HG03442 (cell line): ENCODE results near the gene WFS1.

Source experiments
- ATAC-seq: cut with Tn5 transposase; IDR thresholded peaks from one replicate; pipeline ENCODE4 v1.9.1; 2021; ENCODE audit warnings: mild to moderate bottlenecking, moderate library complexity; ENCODE audit not compliant: unreplicated experiment

WFS1 gene

GRCh38 chr4:6322067-6322760 lies 52.6 kb downstream of the WFS1 start:
- ATAC-seq = no peak

GRCh38 chr4:6322761-6323566 lies 53.3 kb downstream of the WFS1 start:
- no peak for ATAC-seq

- ATAC-seq = no peak
These were observed 54.9 kb downstream of the WFS1 start for GRCh38 chr4:6324461-6324998.

DNA sequence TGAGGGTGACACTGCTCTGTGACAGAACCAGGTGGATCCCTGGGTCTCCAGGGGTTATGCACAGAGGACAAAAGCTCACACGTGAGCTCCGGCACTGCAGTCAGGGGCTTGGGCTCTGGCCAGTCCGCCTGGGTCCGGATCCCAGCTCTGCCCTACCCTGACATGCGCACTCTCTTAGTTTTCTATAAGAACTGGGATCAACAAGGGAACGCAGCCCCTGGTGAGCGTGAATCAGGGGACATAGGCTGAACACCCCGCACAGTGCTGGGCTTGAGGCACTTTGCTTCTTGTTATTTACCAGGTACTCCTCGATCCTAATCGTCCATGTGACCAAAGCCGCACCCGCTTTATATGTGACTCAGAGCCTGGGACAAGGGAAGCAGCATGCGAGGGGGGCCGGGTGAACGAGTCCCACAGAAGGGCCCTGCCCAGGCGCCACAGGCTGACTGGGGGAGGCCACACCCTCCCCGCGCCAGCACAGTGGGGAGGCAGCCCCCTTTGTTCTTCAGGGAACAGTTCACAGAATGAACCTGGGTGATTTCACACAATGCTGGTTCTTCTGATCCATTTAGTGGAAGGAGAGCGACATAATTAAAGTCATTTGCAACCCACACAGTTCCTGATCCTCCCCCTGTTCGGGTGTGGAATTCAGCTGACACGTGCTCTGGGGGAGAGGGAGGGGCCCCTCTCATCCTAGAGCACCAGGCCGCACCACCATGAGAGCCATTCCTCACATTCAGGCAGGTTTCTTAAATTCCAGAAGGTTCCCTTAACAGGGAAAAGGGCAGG lies 55.5 kb downstream of the WFS1 start:
- no peak for ATAC-seq

DNA sequence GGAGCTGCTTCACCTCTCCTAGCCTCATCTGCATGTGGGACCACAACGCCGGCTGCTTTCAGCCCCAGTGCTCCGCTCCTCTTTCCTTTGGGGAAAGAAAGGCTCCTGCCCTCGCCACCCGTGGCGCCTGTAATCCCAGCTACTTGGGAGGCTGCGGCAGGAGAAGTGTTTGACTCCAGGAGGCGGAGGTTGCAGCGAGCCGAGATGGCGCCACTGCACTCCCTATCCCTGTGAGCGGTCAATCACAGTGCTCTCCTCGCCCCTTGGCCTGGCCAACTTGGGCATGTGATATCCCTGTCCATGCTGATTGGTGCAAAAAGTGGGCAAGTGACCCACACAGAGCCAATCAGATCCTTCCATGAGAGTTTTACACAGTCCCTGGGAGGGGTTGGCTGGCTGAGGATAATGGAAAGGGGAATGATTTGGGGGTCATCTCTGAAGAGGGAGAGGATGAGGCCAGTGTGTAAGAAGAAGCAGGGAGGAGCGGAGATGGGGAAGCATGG lies 56.2 kb downstream of the WFS1 start:
- no peak for ATAC-seq

DNA sequence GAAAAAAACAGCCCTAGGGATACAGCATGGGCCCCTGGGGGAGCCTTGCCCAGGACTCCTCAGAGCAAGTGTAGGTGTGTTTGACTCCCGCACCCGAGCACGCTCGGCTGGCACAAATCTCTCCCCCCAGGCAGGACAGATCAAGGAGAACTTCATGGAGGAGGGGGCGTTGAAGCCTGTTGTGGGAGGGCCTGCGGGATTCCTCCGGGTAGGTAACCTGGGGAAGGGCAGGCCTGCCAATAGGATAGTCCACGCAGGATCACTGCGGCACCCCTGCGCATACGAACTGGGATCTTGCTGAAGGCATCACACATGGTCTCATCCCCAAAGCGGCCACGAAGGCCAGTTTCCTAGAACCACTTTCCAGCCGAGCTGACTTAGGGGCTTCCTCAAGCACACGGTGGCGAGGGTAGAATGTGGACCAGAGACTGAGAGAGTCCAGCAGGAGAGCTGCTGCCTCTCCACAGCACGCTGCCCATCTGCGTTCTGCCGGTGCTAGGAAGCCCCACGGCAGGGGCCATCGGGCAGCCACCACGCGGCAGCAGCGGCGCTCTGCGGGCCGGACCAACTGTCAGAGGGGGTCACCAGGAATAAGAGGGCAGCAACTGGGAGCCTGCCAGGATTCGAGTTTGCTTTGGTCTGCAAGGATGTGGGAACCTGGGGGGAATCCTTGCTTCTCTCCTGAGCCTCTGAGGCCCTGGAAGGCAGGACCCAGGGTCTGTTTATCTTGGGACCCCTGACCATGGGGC lies 56.8 kb downstream of the WFS1 start:
- ATAC-seq = no peak

GRCh38 chr4:6327220-6327917 lies 57.7 kb downstream of the WFS1 start:
- peak; percentile 57 for ATAC-seq

DNA sequence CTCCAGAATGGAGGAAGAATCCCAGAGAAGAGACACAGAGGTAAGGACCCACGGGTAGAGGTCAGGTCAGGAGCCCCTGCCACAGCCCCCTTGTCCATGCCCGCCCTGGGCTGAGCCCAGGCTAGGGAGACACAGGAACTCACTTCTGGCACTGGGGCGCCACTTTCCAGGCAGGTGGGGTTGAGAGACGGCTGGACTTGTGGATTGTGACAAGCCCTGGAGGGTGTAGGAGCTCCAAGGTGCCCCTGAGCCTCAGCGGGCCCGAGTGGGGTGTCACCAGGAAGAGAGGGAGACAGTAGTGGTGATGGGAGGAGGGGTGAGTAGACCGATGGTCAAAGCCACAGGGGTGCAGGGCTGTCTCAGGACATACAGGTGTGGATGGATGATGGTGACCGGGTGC lies 58.9 kb downstream of the WFS1 start:
- no peak for ATAC-seq

DNA sequence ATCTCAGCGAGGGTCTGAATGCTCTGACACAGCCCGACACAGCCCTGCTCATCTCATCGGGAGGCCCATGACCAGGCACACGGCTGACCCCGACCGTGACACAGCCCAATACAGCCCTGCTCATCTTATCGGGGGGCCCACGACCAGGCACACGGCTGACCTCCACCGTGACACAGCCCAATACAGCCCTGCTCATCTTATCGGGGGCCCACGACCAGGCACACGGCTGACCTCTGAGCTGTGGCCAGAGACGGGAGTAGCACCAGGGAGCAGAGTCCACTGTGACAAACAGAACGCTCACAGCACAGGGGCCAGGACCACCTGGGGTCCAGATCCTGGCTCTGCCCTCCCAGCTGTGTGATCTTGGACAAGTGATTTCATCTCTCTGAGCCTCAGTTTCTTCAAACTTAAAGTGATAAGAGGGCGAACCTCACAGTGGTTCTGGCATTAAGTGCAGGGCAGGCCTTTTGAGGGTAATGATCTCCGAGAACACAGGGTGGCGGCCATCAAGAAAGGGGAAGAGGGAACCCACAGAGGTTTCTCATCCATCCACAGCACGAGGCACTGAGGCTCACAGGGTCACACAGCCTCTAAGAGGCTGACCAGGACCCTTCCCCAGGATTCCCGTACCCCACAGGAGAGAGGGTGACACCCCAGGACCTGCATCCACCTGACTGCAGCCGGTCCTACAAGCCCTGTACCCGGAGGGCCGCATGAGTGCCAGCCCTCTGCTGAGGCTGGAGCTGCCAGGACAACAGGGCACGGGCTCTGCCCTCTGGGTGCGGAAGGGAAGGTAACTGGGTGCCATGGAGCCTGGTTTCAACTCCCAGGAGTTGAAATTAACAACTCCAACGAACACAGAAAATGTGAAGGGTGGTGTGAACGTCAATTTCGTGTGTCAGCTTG lies 60.1 kb downstream of the WFS1 start:
- no peak for ATAC-seq

- no peak for ATAC-seq
These were observed 60.7 kb downstream of the WFS1 start for GRCh38 chr4:6330384-6330767.

GRCh38 chr4:6331018-6331417 lies 61.4 kb downstream of the WFS1 start:
- no peak for ATAC-seq

DNA sequence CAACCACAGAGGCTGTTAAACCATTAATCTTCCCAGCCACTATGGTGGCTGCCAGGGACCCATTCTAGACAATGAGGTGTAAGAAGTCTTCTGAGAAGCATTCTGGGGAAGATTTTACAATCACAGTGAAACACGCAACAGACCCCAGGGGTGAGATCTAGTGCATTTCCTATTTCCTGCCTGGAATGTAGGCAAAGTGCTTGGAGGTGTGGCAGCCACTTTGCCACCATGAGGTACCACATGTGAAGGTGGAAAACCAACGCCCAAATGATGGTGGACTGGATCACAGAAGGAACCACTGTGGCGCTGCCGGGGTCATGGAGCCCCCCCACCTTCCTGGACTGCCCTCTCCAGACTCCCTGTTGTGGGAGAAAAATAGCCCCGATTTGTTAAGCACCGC lies 61.8 kb downstream of the WFS1 start:
- no peak for ATAC-seq

- no peak for ATAC-seq
These were observed 62.5 kb downstream of the WFS1 start for GRCh38 chr4:6332042-6332668.

GRCh38 chr4:6332669-6333050 lies 63.0 kb downstream of the WFS1 start:
- no peak for ATAC-seq

DNA sequence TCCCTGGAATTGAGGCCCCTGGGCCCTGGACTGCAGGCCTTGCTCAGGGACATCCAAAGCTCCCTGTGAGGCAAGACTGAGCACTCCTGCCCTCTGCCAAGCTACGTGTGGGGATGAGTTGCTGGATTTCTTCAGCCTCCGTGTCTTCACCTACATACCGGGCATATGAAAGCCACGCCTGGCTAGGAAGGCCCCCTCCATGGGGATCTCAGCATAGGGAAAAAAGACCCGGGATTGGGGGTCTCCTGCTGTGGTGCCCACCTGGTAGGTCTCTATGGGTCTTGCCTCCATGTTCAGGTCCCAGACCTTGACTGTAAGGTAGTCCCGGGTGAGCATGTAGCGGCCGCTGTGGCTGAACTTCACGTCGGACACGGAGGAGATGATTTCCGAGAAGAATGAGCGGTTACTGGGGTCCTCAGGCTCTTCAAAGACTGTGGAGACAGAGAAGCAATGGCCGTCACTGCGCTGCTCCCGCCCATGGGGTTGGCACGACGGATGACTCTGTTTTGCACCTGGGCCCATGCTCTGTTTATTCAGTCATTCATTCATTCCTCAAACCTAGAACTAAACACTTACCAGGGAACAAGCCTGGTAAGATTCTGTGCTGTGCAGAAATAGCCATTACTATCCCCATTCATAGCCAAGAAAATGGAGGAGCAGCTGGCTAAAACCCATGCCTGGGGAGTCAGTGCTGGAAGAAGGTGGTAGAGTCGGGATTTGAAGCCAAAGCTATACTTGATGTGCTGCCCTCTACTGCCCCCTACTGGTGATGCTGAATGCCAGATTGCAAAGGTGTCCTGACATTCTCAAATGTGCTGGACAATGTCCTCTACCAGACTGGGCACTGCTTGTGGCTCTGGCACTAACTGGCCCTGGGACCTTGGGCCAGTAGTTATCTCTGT lies 63.9 kb downstream of the WFS1 start:
- ATAC-seq = no peak

GRCh38 chr4:6334203-6334887 lies 64.7 kb downstream of the WFS1 start:
- ATAC-seq = no peak

DNA sequence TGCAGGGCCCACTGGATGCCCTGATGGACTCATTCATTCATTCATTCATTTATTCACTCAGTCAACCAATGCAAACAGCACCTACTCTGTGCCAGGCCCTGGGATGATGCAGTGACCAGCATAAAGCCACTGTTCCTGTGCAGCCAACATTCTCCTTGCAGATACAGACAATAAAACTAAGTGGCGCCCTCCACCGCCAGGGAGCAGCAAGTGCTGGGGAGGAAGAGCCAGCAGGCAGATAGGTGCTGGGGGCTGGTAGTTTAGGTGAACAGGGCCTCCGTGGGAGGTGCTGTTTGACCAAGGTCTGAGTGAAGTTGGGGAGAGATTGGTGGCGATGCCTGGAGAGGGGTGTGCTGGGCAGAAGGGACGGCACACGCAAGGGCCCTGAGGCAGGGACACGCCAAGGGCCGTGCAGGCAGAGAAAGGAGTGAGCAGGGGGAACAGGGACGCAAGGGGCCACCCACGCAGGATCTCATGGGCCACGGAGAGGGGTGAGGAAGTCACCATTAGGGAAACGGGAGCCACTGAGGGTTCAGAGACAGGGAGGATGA lies 65.5 kb downstream of the WFS1 start:
- no peak for ATAC-seq
